ENCODE measurements around the gene TOP1.

The TOP1 gene

GRCh38 chr20:41172296-41173140, 143.9 kb downstream of the TOP1 start:
- DNase-seq = no peak
- no peak for TF ChIP-seq GATA1 (IDR thresholded peaks at IDR 0.05; ENCODE audit: low read depth, low read length)
- TF ChIP-seq POLR2A (IDR thresholded peaks at IDR 0.05; ENCODE audit: low read length) = no peak

- TF ChIP-seq POLR2A (IDR thresholded peaks at IDR 0.05; ENCODE audit: low read length) = no peak
- TF ChIP-seq GATA1 (IDR thresholded peaks at IDR 0.05; ENCODE audit: low read depth, low read length) = no peak
- peak; percentile 68 to 82 for DNase-seq
These were observed 144.6 kb downstream of the TOP1 start for GRCh38 chr20:41173161-41173721.

GRCh38 chr20:41173791-41174341, 145.2 kb downstream of the TOP1 start:
- DNase-seq = no peak
- no peak for TF ChIP-seq POLR2A (IDR thresholded peaks at IDR 0.05; ENCODE audit: low read length)
- TF ChIP-seq GATA1 (IDR thresholded peaks at IDR 0.05; ENCODE audit: low read depth, low read length) = no peak
